DMS 273 treated with DMSO at 0.1 percent for 48 hours (cell line): Measurements from ENCODE around the gene FAM174A.
"Not testable (repeated sequence)": the region's sequence is repeated elsewhere in the genome, so short reads cannot be mapped to it uniquely, and the experiment has no call there.

ENCODE experiments used
- DNase-seq: peaks from one replicate; lab custom pipeline; 2025; lab: John Stamatoyannopoulos, UW

FAM174A gene

DNA sequence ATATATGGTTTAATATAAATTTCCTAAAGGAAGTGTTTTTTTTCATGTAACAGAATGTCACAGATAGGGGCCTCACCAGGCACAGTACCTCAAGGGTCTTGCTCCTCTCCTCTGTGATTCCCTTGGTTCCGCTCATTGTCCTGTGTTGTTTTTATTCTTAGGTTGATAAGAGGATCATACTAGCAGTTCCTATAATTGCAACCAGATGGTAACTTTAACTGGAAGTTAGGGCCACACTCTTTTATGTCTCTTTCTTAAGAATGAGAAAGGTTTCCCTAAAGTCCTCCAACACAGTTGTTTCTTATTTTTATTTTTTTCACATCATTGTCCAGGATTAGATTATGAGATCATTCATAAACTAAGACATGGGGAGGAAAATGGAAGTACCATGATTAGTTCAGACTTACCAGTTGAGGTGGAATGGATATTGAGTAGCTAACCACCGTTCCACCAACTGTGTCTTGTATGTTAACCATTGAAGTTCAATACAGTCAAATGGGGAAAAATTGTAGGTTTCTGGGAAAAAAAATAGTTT lies 41.1 kb downstream of the FAM174A start:
- no peak for DNase-seq

DNA sequence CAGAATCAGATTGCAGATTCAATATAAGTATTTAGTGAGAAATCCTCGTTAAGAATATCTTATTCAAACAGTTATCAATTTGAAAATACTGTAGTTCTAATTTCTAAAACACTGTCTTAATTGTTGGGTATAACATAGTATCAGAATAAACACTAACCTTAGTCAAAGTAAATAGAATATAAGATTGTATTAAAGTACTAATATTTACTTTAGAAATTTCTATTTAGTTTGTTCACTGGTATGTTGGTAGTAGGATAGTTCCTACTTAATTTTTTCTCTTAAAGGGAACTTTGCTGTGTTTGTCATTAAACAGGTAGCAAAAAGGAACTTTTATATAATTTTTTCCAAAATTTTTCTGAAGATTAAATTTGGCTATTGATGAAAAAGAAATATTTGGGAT lies 42.3 kb downstream of the FAM174A start:
- no peak for DNase-seq

DNA sequence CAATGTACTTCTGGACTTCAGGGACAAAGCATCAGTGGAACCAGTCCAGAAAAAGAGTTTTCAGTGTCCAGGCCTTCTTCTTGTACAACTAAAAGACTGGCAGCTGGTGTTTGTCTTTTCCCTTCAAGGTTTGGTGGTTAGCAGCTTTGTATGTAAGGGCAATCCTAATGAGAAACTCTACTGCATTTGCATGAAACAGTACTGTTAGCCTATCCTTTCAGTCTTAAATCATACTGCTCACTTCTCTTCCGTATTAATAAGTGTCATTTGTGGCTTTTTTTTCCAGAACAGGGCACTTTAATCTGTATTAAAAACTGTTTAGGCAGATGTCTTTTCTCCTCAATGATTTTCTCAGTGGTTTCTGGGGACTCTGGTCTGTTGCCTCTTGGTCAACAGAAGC lies 48.9 kb downstream of the FAM174A start:
- DNase-seq: no peak

DNA sequence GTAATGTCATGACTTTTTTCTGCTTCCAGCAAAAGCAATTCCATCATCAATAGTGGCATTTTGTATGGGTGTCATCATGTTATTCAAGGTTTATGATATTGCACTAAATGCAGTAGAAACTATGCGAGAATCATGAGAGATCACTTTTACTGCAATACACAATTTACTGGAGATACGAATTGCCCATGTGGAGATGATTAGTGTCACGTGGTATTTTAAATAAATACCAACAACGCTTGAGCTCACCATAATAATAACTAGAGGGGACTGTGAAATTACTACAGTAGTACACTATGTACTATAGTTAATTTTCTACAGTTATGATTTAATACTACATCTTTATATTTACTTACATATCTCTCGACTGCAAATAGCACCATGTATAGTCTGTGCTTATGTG lies 49.7 kb downstream of the FAM174A start:
- DNase-seq: no peak

DNA sequence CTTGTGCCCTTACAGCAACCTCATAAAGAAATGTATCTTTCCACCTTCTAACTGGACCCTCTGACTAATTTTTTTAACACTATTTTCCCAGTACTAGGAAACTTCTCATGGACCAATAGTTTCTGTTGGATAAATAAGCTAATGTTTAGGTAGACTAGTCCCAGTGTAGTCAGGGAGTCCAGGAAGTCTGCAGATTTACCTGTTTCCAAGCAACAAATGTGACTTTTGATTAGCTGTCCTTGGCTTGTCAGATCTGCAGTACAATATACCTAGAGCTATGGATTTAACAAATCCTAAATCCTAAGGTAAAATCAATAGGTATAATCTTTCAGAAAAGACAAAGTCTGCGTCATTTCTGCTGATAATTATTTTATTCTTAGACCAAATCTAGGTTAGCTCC lies 55.7 kb downstream of the FAM174A start:
- DNase-seq: no peak

DNA sequence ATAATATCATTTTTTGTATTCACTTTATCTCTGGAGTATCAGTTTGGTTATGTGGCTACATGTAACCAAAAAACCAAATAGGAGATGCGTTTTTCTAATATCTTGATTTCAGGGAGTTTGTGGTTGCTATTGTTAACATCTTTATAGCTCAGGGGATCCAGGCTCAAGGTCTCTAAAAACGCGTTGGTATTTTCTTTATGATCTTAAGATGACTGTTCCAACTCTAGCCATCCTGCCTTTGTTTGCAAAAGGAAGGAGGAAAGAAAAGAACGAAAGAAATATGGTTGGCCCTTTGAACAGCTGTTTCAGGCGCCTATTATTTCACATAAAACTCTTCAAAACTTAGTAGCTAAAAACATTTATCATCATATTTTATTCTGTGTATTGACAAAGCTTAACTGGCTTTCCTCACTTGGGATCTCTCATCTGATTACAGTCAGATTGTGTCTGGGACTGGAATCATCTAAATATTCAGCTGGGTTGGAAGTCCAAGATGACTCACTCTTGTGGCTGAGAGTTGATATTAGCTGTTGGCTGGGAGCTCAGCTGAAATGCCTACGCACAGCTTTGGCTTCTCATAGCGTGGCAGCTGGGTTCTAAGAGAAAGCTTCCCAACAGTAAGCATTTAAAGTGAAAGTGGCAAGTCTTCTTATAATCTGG lies 60.1 kb downstream of the FAM174A start:
- no peak for DNase-seq

DNA sequence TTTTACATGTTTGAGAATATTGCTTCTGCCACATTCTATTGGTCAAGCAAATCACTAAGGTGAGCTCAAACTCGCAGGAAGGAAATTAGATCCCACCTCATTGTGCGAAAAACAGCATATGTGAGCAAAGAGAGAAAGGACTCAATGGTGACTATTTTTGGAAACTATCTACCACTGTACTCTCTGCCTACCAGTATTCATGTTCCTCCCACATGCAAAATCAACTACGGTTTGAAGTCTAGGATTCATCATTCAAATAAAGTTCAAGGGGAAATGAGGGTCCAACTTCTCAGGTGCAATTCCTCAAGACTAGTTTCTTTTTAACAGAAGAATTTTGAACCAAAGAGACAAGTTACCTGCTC lies 60.6 kb downstream of the FAM174A start:
- DNase-seq: no peak

DNA sequence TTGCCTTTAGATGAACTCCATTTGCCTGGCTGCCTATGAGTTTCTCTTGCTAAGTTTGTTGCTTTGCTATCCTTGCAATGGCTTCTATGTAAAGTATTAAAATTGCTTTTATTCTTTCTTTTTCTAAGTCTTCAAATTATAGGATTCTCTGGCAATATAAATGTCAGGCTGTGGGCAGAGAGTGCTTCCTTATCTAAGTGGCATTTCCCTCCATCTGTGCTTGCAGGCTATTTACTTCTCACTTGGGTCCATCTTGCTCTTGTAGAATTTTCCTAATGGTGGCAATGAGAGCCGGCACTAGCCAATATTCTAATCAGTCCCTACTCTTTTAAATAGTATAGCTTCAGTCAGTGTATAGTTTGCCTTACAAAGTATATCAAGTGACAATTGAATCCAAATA lies 63.3 kb downstream of the FAM174A start:
- DNase-seq: no peak

DNA sequence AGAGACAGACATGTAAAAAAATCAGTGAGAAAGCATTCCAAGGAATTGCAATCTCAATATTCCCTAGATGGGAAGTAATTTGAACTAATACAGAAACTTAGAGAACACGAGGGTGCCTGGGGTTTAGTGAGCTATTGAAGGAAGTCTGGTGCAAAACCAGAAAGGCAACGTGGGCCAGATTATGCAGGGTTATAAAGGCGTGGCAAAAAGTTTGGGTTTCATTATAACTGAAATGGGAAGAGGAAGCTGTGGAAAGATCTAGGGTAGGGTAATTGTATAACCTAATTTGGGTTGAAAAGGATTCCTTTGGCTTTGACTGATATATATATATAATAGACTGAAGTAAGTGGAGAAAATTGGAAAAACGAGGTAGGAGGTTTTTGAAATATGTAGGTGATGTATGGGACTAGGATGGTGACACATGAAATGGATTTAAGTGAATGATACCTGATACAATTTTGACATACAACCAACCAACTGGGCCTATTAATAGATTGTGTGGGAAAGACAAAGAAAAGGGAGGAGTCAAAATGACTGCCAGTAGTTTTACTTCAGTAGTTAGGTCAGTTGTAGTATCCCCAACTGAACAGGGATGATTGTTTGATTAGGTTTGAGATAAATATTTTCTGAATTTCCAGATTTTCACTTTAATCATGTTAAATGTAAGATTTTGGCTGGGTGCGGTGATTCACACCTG lies 65.3 kb downstream of the FAM174A start:
- DNase-seq: no peak

DNA sequence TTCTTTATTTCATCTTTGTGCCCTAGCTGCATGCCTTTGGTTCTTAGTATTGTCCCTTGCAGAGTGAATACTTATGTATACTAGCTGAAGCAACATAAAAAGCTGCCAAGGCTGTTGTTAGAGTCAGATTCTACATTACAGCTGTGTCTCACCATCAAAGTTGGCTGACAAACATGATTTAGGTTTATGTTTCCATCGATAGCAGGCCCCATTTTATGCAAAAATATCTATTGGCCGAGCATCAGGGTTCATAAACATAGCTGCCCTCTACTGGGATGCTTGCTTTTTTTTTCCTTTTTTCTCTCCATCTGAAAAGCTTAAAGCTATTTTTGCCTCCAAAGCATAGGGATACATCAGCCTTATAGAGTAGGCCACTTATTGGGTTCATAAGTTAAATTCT lies 68.0 kb downstream of the FAM174A start:
- DNase-seq: no peak

DNA sequence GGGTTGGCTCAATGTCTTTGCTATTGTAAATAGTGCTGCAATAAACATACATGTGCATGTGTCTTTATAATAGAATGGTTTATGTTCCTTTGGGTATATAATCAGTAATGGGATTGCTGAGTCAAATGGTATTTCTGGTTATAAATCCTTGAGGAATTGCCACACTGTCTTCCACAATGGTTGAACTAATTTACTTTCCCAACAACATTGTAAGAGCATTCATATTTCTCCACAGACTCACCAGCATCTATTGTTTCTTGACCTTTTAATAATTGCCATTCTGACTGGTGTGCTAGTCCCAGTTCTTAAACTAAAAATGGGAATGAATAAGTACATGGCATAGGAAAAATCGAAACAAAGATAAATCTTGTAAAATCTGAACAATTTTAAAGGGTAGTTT lies 68.8 kb downstream of the FAM174A start:
- DNase-seq: not testable (repeated sequence)

DNA sequence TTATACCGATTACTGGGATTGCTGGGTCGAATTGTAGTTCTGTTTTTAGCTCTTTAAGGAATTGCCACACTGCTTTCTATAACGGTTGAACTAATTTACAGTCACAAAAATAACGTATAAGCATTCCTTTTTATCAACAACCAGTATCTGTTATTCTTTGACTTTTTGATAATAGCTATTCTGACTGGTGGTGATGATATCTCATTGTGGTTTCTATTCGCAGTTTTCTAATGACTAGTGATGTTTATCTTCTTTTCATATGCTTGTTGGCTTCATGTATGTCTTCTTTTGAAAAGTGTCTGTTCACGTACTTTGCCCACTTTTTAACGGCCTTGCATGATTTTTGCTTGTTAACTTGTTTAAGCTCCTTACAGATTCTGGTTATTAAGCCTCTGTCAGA lies 74.4 kb downstream of the FAM174A start:
- no peak for DNase-seq

DNA sequence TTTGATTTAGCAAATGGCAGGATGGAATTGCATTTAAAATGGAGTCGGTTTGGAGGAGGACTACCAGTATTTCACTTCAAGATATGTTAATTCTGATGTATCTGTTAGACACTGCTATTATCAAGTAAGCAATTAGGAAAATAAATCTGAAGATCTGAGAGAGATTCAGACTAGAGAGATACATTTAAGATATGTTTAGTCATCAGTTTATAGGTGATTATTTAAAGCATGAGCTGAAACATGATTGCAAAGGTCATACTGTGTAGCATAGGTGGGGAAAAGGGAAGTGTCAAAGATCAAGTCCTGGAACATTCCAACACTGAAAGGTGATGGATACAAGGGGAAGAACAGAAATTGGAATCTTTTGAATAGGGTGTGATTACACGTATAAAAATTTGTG lies 79.1 kb downstream of the FAM174A start:
- no peak for DNase-seq

DNA sequence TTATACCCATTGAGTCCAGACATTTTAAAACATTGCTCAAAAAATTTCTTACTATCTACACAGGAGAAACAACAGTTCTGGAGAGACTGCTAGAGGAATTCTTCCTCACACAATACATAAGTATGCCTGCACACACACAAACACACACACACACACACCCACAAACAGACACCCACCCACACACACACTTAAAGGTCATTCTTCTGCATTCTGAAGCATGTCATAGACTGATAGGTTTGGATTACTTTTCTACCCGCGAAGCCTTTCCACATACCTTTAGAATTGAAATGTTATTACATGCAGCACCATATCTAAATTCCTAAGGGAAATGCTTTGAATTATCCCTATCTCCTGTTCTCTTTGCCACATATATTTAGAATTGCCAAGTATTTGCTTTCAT lies 80.2 kb downstream of the FAM174A start:
- DNase-seq: no peak

DNA sequence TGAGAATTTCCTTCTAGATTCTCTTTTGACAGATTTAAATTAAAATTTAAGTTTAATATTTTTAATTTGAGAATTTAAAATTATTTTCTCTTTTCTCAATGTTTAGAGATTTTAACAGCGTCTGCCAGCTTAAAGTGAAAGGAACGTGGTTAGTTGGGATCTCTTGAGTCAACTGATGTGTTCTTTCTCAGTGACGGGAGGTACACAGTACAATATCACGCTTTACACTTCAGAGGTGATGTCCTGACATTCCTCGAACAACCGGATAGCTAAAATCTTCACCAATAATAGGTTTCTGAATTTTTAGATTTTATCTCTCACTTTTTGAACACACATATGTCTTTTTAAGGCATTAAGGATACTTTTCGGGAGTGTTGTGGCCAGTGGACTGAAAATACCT lies 81.1 kb downstream of the FAM174A start:
- no peak for DNase-seq

DNA sequence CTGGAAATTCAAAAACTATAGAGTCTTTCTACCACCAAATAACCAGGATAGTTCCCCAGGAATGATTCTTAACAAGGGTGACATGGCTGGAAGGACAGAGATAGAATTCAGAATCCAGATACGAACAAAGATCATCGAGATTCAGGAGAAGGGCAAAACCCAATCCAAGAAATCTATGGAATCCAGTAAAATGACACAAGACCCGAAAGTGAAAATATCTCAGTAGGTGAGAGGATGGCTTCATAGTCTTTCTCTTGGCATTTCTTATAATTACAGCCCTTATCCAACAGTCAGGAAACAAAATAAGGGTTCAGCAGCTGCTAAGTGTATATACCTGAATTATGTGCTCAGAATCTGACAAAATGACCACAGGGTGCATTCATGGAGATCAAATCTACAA lies 81.8 kb downstream of the FAM174A start:
- DNase-seq: no peak

DNA sequence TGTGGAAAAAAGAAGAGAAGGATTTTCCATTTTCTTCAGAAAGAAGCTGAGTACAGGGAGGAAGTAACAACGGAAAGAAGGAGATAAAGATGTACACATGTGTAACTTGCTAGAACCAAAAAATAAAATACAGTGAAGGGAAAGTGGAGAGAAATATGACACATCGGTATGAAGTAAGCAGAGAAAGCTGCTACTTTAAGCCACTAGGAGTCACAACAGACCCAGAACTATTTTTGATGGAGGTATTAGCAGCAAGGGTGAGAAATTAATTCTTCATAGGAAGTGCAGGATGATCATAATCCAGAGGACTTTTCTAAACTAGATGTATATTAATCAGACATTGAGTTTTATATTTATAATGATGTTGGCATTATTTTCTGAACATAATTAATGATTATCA lies 88.5 kb downstream of the FAM174A start:
- DNase-seq: no peak

DNA sequence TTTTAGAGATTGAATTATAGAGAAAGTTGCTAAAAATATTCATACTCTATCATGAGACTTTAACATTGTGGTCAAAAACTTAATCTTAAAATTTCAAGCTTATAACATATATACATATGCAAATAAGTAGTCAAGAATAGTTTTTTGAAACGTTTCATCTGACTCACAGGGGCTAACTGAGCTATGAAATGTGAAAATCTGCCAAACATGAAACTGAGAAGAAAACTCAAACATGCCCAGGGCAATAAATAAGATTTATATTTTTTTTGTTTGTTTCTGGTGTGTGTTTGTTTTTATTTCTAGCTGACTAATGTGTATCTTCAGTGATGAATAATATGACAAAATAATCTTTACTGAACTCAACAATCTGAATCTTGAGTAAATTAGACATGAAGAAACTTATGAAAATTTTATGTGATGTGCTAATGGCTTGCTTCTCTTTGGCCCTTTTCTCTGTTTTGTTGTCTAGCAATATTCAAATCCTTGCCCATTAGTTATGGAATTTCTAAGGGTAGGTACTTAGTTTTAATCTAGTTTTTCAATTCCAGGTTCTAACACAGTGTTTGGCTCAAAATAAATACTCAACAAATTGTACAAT lies 99.9 kb downstream of the FAM174A start:
- no peak for DNase-seq
